T-helper 2 cell treated with Interferon-gamma antibody and Interleukin-4, amounts not matched to agents 5 μg/mL and 100 μg/mL, for 36 hours (primary cell): Measurements from ENCODE around the gene PPIP5K2.
"Not testable (repeated sequence)": the region's sequence is repeated elsewhere in the genome, so short reads cannot be mapped to it uniquely, and the experiment has no call there.

ENCODE experiments used
- DNase-seq: peaks from one replicate; pipeline ENCODE4 v3.0.0; 2021; ENCODE audit warnings: low spot score
- H3K27ac Mint-ChIP-seq: one replicate; pipeline ENCODE4 v1.8.0; 2021; ENCODE audit warnings: mild to moderate bottlenecking, mixed read lengths
- H3K27me3 Mint-ChIP-seq: one replicate; pipeline ENCODE4 v1.8.0; 2021; ENCODE audit warnings: low read depth, mixed read lengths
- H3K36me3 Mint-ChIP-seq: one replicate; pipeline ENCODE4 v1.8.0; 2021; ENCODE audit warnings: low read depth, mixed read lengths
- H3K4me1 Mint-ChIP-seq: one replicate; pipeline ENCODE4 v1.8.0; 2021; ENCODE audit warnings: low read depth, mixed read lengths
- H3K4me3 Mint-ChIP-seq: one replicate; pipeline ENCODE4 v1.8.0; 2022; ENCODE audit warnings: mild to moderate bottlenecking, moderate library complexity, mixed read lengths
- H3K9me3 Mint-ChIP-seq: one replicate; pipeline ENCODE4 v1.8.0; 2021; ENCODE audit warnings: mixed read lengths

PPIP5K2 gene

DNA sequence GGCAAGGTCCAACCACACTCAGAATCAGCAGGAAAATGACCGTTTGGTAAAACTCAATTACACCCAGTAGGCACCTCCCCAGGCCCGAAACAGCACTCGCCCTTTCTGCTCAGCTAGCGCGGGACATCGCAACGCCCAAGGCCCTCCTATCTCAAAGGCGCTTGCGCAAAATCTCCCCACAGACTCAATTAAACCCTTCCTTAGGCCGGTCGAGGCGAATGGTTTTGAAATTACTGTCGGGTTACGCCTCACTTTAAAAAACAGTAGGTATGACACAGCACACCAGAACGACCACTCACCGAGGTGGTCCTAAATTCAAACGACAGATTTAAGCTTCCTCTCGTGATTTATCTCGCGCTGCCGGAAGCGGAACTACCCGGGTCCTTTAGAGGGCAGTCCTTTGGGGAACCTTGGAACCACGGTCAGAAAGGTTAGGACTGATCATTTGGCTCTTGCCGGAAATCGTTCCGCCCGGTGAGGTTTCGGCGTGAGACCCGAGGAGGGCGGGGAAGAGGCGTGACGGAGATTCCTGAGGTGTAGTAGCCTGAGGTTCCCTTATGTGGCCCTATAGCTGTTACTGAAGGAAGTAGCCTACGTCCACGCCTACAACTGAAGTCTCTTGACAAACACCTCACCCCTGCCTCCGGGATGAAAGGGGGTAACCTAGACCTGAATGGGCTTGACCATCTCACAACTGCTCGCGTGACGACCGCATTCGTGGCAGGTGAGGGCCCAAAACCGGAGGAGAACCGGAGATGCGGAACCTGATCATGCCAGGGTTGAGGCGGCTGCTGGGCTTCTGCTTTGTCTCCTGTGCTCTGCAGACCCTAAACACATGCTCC is at the start of gene PPIP5K2, which contains the start of gene GIN1:
Gene PPIP5K2, plus strand, starts transcription at position 537 of the 842 bp plus-strand sequence. CDS start 9,289 bp downstream, outside the sequence.
Gene GIN1, minus strand, starts transcription at position 374 of the 842 bp plus-strand sequence. CDS start 11,431 bp downstream, outside the sequence.
- H3K27ac Mint-ChIP-seq = peak within 1 kb of the TSS; percentile 99
- H3K4me3 Mint-ChIP-seq = peak within 1 kb of the TSS; percentile 92
- DNase-seq = peak; percentile 97
- no peaks in the 10 kb centered on the region for H3K27me3 Mint-ChIP-seq
- peaks cover 24% of the 10 kb centered on the region for H3K4me1 Mint-ChIP-seq
- peaks cover 13% of the 10 kb centered on the region for H3K36me3 Mint-ChIP-seq
- H3K9me3 Mint-ChIP-seq = no peaks in the 10 kb centered on the region

DNA sequence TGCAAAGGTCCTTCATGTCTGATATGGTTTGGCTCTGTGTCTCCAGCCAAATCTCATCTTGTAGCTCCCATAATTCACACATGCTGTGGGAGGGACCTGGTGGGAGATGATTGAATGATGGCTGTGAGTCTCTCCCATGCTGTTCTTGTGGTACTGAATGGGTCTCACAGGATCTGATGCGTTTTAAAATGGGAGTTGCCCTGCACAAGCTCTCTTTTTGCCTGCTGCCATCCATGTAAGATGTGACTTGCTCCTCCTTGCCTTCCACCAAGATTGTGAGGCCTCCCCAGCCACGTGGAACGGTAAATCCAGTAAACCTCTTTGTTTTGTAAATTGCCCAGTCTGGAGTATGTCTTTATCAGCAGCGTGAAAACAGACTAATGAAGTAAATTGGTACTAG is 46.6 kb upstream of the PPIP5K2 start:
- DNase-seq, H3K36me3 Mint-ChIP-seq, H3K27ac Mint-ChIP-seq, H3K4me3 Mint-ChIP-seq, H3K4me1 Mint-ChIP-seq, H3K27me3 Mint-ChIP-seq: not testable (repeated sequence)
- peaks cover 39% of the 10 kb centered on the region for H3K9me3 Mint-ChIP-seq

DNA sequence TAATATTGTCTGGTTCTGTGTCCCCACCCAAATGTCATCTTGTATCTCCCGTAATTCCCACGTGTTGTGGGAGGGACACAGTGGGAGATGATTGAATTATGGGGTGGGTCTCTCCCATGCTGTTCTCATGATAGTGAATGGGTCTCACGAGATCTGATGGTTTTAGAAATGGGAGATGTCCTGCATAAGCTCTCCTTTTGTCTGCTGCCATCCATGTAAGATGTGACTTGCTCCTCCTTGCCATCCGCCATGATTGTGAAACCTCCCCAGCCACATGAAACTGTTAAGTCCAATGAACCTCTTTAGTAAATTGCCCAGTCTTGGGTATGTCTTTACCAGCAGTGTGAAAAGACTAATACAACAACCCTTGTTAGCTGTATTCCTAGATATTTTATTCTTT is 44.7 kb upstream of the PPIP5K2 start:
- no peaks in the 10 kb centered on the region for H3K36me3 Mint-ChIP-seq
- H3K9me3 Mint-ChIP-seq = peaks cover 45% of the 10 kb centered on the region
- DNase-seq = no peak
- H3K4me1 Mint-ChIP-seq = no peaks in the 10 kb centered on the region
- H3K27me3 Mint-ChIP-seq = no peaks in the 10 kb centered on the region
- no peak overlapping the region for H3K27ac Mint-ChIP-seq
- no peak overlapping the region for H3K4me3 Mint-ChIP-seq

DNA sequence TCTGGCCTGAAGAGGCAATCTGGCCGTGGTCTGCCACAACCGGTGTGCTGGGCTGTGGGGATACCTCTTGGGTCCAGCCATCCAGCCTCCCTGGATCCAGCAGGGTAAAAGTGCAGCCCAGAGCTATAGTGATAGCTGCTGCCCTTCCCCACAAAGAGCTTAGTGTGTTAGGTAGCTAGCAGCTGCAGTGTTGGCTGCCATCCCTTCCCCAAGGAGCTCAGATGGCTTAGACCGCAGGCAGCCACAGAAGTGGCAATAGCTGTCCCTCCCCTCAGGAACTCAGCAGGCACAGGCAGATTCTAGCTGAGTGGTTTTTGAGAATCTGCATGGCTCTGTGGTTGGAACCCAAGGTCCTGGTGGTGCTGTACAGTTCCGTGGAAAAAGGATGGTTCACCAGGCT is 40.3 kb upstream of the PPIP5K2 start:
- Mint-ChIP-seq H3K36me3 (peaks cover 9% of the 10 kb centered on the region), H3K4me3 (no peak overlapping the region), H3K9me3 (peaks cover 68% of the 10 kb centered on the region), H3K27me3 (no peaks in the 10 kb centered on the region), H3K27ac (no peak overlapping the region), H3K4me1 (no peaks in the 10 kb centered on the region)
- DNase-seq = no peak

DNA sequence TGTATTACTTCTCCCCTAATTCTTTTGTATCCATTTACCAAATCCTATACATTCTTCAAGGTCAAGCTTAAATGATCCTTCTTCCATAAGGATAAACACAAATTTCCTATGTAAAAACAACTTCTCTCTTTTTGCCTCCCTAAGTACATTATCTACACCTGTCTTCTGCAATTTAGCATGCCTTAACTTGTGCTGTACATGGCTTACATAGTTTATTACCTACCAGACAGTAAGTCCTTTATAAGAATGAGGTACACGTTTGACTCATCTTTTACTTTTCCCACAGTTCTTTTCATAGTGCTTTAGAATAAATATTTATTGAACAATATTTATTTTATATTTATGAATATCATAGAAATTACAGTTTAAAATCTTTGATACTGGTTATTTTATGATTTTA is 33.6 kb upstream of the PPIP5K2 start:
- Mint-ChIP-seq H3K27ac (no peak overlapping the region), H3K4me3 (no peak overlapping the region), H3K27me3 (no peaks in the 10 kb centered on the region), H3K36me3 (peaks cover 35% of the 10 kb centered on the region), H3K4me1 (no peaks in the 10 kb centered on the region), H3K9me3 (peaks cover 32% of the 10 kb centered on the region)
- no peak for DNase-seq

DNA sequence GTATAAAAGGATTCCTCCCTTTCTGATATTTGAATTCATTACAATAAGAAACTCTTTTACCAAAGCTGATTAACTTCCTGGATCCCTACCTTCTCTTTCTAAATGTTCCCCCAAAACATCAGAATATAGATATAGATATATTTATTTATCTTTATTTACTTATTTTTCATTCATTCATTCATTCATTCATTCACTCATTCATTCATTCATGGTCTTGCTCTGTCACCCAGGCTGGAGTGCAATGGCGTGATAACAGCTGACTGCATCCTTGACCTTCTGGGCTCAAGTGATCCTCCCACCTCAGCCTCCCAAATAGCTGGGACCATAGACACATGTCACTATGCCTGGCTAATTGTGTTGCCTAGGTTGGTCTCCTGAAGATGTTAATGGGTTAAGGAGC is 30.8 kb upstream of the PPIP5K2 start:
- no peak for DNase-seq
- H3K36me3 Mint-ChIP-seq = peaks cover 34% of the 10 kb centered on the region

DNA sequence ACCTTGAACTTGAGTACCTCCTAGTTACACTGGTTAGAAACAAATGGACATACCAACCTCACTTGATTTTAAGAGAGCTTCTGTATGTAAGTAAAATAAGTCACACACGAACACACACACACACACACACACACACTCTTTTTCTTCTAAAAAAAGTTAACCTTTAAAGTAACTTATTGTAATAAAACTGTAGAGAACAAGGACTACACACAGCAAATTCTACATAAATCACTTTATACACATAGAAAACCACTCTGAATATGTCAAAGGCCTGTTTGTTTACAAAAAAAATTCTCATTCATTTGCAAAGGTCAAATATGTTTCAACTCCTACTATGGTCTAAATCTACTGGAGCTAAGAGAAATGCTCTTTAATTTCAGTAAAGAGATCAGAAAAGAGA is 29.3 kb upstream of the PPIP5K2 start:
- peaks cover 30% of the 10 kb centered on the region for H3K36me3 Mint-ChIP-seq
- H3K4me3 Mint-ChIP-seq = no peak overlapping the region
- H3K9me3 Mint-ChIP-seq = no peaks in the 10 kb centered on the region
- H3K4me1 Mint-ChIP-seq = no peaks in the 10 kb centered on the region
- DNase-seq = no peak
- H3K27me3 Mint-ChIP-seq = no peaks in the 10 kb centered on the region
- no peak overlapping the region for H3K27ac Mint-ChIP-seq

More for the DNA sequence above, 30.8 kb upstream of the PPIP5K2 start:
- Mint-ChIP-seq H3K27me3 (no peaks in the 10 kb centered on the region), H3K4me3 (no peak overlapping the region), H3K27ac (no peak overlapping the region), H3K9me3 (peaks cover 6% of the 10 kb centered on the region), H3K4me1 (no peaks in the 10 kb centered on the region)

DNA sequence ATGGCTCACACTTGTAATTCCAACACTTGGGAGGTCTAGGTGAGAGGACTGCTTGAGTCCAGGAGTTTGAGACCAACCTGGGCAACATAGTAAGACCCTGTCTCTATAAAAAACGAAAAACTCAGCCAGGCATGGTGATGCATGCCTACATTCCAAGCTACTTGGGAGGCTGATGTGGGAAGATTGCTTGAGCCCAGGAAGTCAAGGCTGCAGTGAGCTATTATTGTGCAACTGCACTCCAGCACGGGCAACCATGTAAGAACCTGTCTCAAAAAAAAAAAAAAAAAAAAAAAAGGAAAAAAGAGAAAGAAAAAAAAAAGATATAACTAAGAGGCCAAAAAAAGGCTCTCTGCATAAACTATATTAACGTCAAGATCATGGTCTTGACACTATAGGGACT is 27.4 kb upstream of the PPIP5K2 start:
- no peak for DNase-seq
- no peaks in the 10 kb centered on the region for H3K4me1 Mint-ChIP-seq
- no peak overlapping the region for H3K27ac Mint-ChIP-seq
- no peak overlapping the region for H3K4me3 Mint-ChIP-seq
- H3K27me3 Mint-ChIP-seq = no peaks in the 10 kb centered on the region
- no peaks in the 10 kb centered on the region for H3K9me3 Mint-ChIP-seq
- peaks cover 26% of the 10 kb centered on the region for H3K36me3 Mint-ChIP-seq

DNA sequence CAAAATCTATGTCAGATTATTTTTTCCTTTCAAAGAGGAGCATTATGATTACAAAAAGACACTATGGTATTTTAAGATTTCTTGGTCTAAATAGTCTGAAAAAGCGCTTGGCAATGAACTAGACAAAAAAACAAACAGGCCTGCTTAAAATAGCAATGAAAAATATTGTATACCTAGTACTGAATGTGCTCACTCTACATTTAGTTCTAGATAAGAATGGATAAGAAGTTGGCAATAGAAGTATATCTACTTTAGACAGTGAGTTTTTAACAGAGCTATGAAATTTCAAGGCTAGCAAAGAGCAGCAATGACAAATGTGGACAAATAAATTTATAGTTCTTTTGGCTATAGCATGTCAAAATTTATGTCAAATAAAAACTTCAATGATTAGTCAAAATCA is 26.4 kb upstream of the PPIP5K2 start:
- Mint-ChIP-seq H3K4me3 (no peak overlapping the region), H3K36me3 (peaks cover 23% of the 10 kb centered on the region), H3K27me3 (no peaks in the 10 kb centered on the region), H3K27ac (no peak overlapping the region), H3K9me3 (no peaks in the 10 kb centered on the region), H3K4me1 (no peaks in the 10 kb centered on the region)
- DNase-seq = no peak

DNA sequence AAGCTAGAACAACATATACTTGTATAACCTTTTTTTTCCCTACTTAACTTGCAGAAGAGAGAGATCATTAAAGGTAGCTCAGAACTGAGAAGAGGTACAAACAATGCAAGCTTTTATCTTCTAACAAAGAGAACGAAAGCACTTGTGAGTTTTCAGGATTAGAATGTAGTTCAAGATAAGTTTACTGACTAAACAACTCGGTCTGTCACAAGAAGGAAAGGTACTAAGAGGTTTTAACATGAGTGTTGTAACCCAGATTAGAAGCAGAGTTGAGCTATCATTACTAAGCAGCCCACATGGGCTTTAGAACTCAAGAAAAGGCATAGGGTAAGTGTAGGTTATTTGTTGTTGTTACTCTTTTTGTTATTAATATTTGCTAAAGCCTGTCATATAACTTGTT is 25.4 kb upstream of the PPIP5K2 start:
- Mint-ChIP-seq H3K4me1 (no peaks in the 10 kb centered on the region), H3K36me3 (peaks cover 18% of the 10 kb centered on the region), H3K27ac (no peak overlapping the region), H3K9me3 (no peaks in the 10 kb centered on the region), H3K4me3 (no peak overlapping the region), H3K27me3 (no peaks in the 10 kb centered on the region)
- no peak for DNase-seq

DNA sequence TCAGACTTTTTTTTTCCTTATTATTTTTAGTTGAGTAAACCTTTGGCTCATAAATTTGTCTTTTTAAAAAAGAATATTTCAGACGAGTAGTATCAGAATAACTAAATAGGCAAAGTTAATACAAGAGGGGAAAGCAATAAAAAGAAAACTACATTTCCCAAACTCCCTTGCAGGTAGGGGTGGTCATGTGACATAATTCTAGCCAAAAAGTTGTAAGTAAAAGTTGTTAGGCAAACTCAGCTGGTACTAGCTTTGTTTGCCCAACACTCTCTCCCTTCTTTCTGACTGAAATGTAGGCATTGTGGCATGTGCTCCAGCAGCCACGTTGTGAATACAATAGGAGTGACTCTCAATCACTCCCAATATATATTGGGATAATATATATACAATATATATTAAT is 21.1 kb upstream of the PPIP5K2 start:
- Mint-ChIP-seq H3K4me3 (no peak overlapping the region), H3K36me3 (peaks cover 15% of the 10 kb centered on the region), H3K27ac (no peak overlapping the region), H3K9me3 (no peaks in the 10 kb centered on the region), H3K4me1 (peaks cover 2% of the 10 kb centered on the region), H3K27me3 (no peaks in the 10 kb centered on the region)
- DNase-seq = no peak

DNA sequence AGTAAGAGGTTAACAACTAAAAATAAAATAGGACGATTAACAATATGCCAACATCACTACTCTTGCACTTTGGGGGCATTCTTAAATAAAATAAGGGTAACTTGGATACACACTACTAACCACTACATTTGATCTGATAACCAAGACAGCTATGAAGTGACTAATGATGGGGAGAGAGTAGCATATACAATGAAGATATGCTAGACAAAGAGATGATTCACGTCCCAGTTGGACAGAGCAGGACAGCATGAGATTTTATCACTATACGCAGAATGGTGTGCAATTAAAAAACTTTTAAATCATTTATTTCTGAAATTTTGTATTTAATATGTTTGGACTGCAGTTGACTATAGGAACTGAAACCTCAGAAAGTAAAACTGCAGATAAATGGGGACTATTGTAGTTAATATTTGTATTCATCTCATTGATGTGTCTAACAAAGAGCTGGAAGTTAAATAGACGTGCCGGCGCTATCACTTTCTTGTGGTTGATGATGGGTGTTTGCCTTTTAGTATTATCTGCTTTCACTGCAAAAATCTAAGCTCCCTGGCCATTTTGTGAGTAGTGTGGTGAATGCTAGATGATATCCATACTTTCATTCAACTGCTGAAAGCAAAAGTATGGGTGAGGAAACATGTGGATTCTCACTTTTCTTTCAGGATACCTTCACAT is 18.9 kb upstream of the PPIP5K2 start:
- H3K9me3 Mint-ChIP-seq = no peaks in the 10 kb centered on the region

DNA sequence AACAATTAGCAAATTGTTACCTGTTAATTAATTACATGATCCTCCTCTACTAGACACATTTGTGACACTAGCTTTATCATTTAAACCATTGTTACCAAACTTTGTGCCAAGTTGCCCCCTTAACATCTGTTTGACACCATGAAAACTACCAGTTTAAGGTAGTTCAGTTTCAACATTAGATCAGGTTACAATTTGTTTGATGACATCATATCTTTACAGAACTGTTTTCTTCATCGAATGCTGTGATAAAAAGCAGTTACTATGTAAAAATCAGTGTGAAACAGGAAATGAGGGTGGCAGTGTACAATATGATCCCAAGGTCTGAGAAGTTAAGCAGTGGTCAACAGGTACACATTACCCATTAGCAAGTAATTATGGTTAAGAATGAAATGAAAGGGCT is 17.9 kb upstream of the PPIP5K2 start:
- Mint-ChIP-seq H3K27ac (no peak overlapping the region), H3K4me1 (peaks cover 2% of the 10 kb centered on the region), H3K9me3 (no peaks in the 10 kb centered on the region), H3K36me3 (peaks cover 18% of the 10 kb centered on the region), H3K4me3 (no peak overlapping the region), H3K27me3 (no peaks in the 10 kb centered on the region)
- DNase-seq = no peak

More for the DNA sequence above, 18.9 kb upstream of the PPIP5K2 start:
- no peaks in the 10 kb centered on the region for H3K27me3 Mint-ChIP-seq
- peaks cover 17% of the 10 kb centered on the region for H3K36me3 Mint-ChIP-seq
- no peak for DNase-seq
- no peak overlapping the region for H3K4me3 Mint-ChIP-seq
- H3K4me1 Mint-ChIP-seq = peaks cover 2% of the 10 kb centered on the region
- H3K27ac Mint-ChIP-seq = no peak overlapping the region

DNA sequence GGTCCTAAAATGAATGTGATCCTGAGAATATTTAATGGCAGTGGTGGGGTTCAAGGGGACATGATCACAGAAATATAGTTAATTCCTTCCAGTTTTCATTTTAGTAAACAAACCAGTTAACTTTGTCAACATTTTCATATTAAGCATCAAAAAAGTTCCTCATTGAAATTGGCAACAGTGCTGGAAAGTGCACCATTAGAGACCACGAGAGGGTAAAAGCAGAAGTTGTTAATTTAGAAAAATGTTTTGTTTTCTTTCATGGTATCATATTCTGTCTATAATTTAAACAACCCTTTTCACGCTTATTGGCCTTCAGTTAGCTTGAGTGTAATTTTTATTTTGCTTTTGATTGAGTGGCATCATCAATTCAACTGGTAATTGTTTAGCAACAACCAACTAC is 12.0 kb upstream of the PPIP5K2 start:
- no peak overlapping the region for H3K27ac Mint-ChIP-seq
- no peaks in the 10 kb centered on the region for H3K27me3 Mint-ChIP-seq
- no peak overlapping the region for H3K4me3 Mint-ChIP-seq
- H3K9me3 Mint-ChIP-seq = peaks cover 9% of the 10 kb centered on the region
- DNase-seq = no peak
- peaks cover 15% of the 10 kb centered on the region for H3K4me1 Mint-ChIP-seq
- H3K36me3 Mint-ChIP-seq = peaks cover 25% of the 10 kb centered on the region
